Gastroesophageal sphincter (tissue), 4 donors: ENCODE results near the gene NOL9. TPM values are rescaled to one million over a fixed set of nuclear protein-coding genes. Genes with fewer than 3 reads are reported as not detected.

Experiments used
- ATAC-seq: fragments of 150-250 bp; one replicate; pipeline ENCODE4 v1.9.1; 2016; ENCODE audit warnings: mild to moderate bottlenecking, moderate library complexity
- H3K27ac ChIP-seq, 4 donors: fragments of 200-600 bp; sonication (generic) in 3 of 4; 1 replicate in 3 of 4; 2 replicates in 1 of 4; pipeline ENCODE4 v1.5.1; 2016 to 2019
- H3K27me3 ChIP-seq: fragments of 200-600 bp; sonication (generic); one replicate; pipeline ENCODE4 v1.5.1; 2019
- H3K36me3 ChIP-seq, 2 donors: fragments of 200-600 bp; sonication (generic); one replicate each; pipeline ENCODE4 v1.5.1; 2019; ENCODE audit warnings: control low read depth in 1 of 2
- H3K4me1 ChIP-seq, 3 donors: fragments of 200-600 bp; sonication (generic); 1 replicate in 2 of 3; 2 replicates in 1 of 3; pipeline ENCODE4 v1.5.1; 2016 to 2019; ENCODE audit warnings: control low read depth in 2 of 3
- H3K4me3 ChIP-seq, 2 donors: fragments of 200-600 bp; sonication (generic); one replicate each; pipeline ENCODE4 v1.5.1; 2019; ENCODE audit warnings: mild to moderate bottlenecking in 1 of 2, moderate library complexity in 1 of 2
- H3K9me3 ChIP-seq, 3 donors: fragments of 200-600 bp; sonication (generic); one replicate each; pipeline ENCODE4 v1.5.1; 2017 to 2019; ENCODE audit warnings: control low read depth in 2 of 3
- EP300 ChIP-seq: sonication (generic); formaldehyde crosslinking; IDR thresholded peaks from one replicate; pipeline ENCODE4 v1.6.1; 2017; ENCODE audit warnings: antibody characterized with exemption, mild to moderate bottlenecking
- POLR2A ChIP-seq, 2 donors: fragments of 450-650 bp; IDR thresholded peaks; one replicate each; pipeline ENCODE4 v1.6.1; 2017; ENCODE audit warnings: antibody characterized with exemption in 2 of 2, mild to moderate bottlenecking in 2 of 2, moderate library complexity in 1 of 2
- POLR2AphosphoS5 ChIP-seq: sonication (generic); formaldehyde crosslinking; IDR thresholded peaks from one replicate; pipeline ENCODE4 v1.6.1; 2017; ENCODE audit warnings: antibody characterized with exemption
- WGBS, 2 donors: methylation state at CpG; one replicate each; pipeline ENCODE4 v1.1.5; 2018; ENCODE audit warnings: low coverage in 1 of 2; 5-methylcytosine and 5-hydroxymethylcytosine counted together
- total RNA-seq, 4 donors: library from RNA; depleted of rRNA; stranded (reverse); fragments of >200 nt; gene quantifications; one replicate each; pipeline ENCODE4 v1.1.0, GENCODE V29; 2016
- TF ChIP-seq, protein P1 (sequence below), 4 experiments: fragments of 200-600 bp in 2 of 4; fragments of 450-650 bp in 2 of 4; sonication (generic) in 1 of 4; IDR thresholded peaks; one replicate each; pipeline ENCODE4 v1.5.1; 2017 to 2019; ENCODE audit warnings: antibody characterized with exemption in 4 of 4, mild to moderate bottlenecking in 2 of 4, moderate library complexity in 2 of 4

NOL9 gene
- total RNA-seq, 4 donors from 2014 or later = 21.2 to 32.2 (median 25.7) TPM

DNA sequence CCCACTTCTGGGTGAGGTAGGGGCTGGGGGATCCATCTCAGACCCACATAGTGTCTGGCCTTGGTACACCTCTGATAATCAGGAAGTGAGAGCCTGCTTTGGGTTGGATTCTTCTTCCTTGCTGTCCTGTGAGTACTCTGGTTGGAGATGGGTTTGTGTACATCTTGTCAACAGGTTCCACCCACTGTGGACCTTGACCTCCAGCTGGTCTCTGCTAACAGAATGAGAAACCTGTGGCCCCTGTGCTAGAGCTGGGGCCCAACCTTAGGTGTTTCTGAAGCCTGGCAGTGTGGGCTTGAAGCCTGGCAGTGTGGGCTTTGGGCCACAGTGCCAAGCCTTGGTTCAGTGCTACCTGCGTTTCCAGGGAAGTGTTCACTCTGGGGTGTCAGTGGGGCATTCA, 28.1 kb upstream of the NOL9 start:
- Histone ChIP-seq H3K27me3 (no peaks in the 10 kb centered on the region), H3K4me1 (peaks cover 0 to 59% (median 22%) of the 10 kb centered on the region in 3 donors), H3K36me3 (peaks cover 0 to 14% of the 10 kb centered on the region in 2 donors), H3K27ac (peak overlapping the region in 3 of 4 donors; percentile 96 to 97 (median 97)), H3K9me3 (no peaks in the 10 kb centered on the region), H3K4me3 (no peak overlapping the region)
- TF ChIP-seq, protein P1, sequence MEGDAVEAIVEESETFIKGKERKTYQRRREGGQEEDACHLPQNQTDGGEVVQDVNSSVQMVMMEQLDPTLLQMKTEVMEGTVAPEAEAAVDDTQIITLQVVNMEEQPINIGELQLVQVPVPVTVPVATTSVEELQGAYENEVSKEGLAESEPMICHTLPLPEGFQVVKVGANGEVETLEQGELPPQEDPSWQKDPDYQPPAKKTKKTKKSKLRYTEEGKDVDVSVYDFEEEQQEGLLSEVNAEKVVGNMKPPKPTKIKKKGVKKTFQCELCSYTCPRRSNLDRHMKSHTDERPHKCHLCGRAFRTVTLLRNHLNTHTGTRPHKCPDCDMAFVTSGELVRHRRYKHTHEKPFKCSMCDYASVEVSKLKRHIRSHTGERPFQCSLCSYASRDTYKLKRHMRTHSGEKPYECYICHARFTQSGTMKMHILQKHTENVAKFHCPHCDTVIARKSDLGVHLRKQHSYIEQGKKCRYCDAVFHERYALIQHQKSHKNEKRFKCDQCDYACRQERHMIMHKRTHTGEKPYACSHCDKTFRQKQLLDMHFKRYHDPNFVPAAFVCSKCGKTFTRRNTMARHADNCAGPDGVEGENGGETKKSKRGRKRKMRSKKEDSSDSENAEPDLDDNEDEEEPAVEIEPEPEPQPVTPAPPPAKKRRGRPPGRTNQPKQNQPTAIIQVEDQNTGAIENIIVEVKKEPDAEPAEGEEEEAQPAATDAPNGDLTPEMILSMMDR (IDR thresholded peaks at IDR 0.05) = no peak
- TF ChIP-seq POLR2A (IDR thresholded peaks at IDR 0.05) = no peak
- no peak for TF ChIP-seq POLR2AphosphoS5
- TF ChIP-seq EP300 = no peak
- no peak for ATAC-seq
- no CpG with 5 or more reads among the region's 1 CpG for WGBS, 2 donors

GRCh38 chr1:6581561-6582305, 27.4 kb upstream of the NOL9 start:
- ATAC-seq = no peak
- 60 to 85% methylated on average over 4 of the region's 10 CpGs for WGBS, 2 donors

DNA sequence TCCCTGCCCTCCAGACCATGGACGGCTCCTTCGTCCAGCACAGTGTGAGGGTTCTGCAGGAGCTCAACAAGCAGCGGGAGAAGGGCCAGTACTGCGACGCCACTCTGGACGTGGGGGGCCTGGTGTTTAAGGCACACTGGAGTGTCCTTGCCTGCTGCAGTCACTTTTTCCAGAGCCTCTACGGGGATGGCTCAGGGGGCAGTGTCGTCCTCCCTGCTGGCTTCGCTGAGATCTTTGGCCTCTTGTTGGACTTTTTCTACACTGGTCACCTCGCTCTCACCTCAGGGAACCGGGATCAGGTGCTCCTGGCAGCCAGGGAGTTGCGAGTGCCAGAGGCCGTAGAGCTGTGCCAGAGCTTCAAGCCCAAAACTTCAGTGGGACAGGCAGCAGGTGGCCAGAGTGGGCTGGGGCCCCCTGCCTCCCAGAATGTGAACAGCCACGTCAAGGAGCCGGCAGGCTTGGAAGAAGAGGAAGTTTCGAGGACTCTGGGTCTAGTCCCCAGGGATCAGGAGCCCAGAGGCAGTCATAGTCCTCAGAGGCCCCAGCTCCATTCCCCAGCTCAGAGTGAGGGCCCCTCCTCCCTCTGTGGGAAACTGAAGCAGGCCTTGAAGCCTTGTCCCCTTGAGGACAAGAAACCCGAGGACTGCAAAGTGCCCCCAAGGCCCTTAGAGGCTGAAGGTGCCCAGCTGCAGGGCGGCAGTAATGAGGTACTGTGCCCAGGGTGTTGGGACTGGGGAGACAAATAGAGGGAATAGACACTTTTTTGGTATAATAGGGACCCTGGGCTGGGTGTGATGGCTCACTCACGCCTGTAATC, 26.5 kb upstream of the NOL9 start:
- Histone ChIP-seq H3K4me1 (peaks cover 0 to 44% (median 14%) of the 10 kb centered on the region in 3 donors), H3K27me3 (no peaks in the 10 kb centered on the region), H3K27ac (peak overlapping the region; percentile 89 to 97 (median 96)), H3K36me3 (peaks cover 0 to 8% of the 10 kb centered on the region in 2 donors), H3K9me3 (no peaks in the 10 kb centered on the region), H3K4me3 (peak overlapping the region; percentile 75 to 90)
- no peak for TF ChIP-seq POLR2AphosphoS5
- no peak for TF ChIP-seq EP300
- TF ChIP-seq, protein P1 (IDR thresholded peaks at IDR 0.05) = peak in 2 of 4 experiments; percentile 3 to 11
- no peak for ATAC-seq
- WGBS, 2 donors = 33 to 67% methylated on average over 1 to 3 of the region's 19 CpGs

More at GRCh38 chr1:6581561-6582305, 27.4 kb upstream of the NOL9 start:
- Histone ChIP-seq H3K9me3 (no peaks in the 10 kb centered on the region), H3K27ac (peak overlapping the region in 3 of 4 donors; percentile 96 to 97 (median 97)), H3K27me3 (no peaks in the 10 kb centered on the region), H3K4me1 (peaks cover 0 to 52% (median 16%) of the 10 kb centered on the region in 3 donors), H3K36me3 (peaks cover 0 to 8% of the 10 kb centered on the region in 2 donors), H3K4me3 (no peak overlapping the region)
- TF ChIP-seq EP300 (no peak), POLR2AphosphoS5 (no peak), POLR2A (IDR thresholded peaks at IDR 0.05) (no peak)
- TF ChIP-seq, protein P1 (IDR thresholded peaks at IDR 0.05) = no peak

- Histone ChIP-seq H3K9me3 (no peaks in the 10 kb centered on the region), H3K36me3 (peaks cover 0 to 8% of the 10 kb centered on the region in 2 donors), H3K27ac (peak overlapping the region; percentile 89 to 97 (median 96)), H3K27me3 (no peaks in the 10 kb centered on the region), H3K4me3 (peak overlapping the region; percentile 75 to 90), H3K4me1 (peaks cover 0 to 44% (median 14%) of the 10 kb centered on the region in 3 donors)
- no peak for TF ChIP-seq EP300
- TF ChIP-seq, protein P1 (IDR thresholded peaks at IDR 0.05) = no peak
- TF ChIP-seq POLR2A (IDR thresholded peaks at IDR 0.05) = no peak
- TF ChIP-seq POLR2AphosphoS5 = no peak
- 0 to 2% methylated on average over 5 to 7 of the region's 30 CpGs for WGBS, 2 donors
- peak; percentile 38 for ATAC-seq
These were observed 25.8 kb upstream of the NOL9 start for GRCh38 chr1:6580119-6580592.
